Measurements from ENCODE around the gene FBXO40. TPM values are rescaled to one million over a fixed set of nuclear protein-coding genes. Genes with fewer than 3 reads are reported as not detected.
A peak's percentile ranks its signal among the peaks of the same experiment; 100 is the strongest.

The FBXO40 gene
- total RNA-seq, 3 donors from 2014 or later (not counting 1 experiment from before 2014, with no cell fraction given): not detected

DNA sequence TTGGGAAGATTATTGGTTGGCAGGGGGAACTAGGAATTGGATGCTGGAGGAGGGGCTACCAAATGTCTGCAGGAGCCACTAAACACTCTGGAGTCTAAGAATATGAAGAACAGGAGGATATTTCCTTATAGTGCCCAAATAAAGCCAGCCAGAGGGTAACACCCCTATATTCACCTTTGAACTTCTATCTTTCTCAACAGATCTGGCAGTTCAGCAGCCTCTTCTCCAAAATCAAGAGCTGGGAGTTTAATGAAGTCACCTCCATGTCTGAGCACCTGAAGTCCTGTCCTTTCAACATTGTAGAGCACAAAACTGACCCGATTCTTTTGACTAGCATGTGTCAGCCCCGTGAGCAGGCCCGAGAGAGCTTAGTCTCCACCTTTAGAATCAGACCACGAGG, 33.3 kb downstream of the FBXO40 start:
- no peaks in the 10 kb centered on the region for H3K9me3 Mint-ChIP-seq
- H3K4me1 Mint-ChIP-seq: peaks cover 0 to 13% of the 10 kb centered on the region in 2 donors
- Histone ChIP-seq H3K9me3 (ENCODE audit: control insufficient read depth, insufficient read depth, low read length) (no peaks in the 10 kb centered on the region), H3K27me3 (ENCODE audit: control insufficient read depth, insufficient read depth, low read length) (no peaks in the 10 kb centered on the region), H3K4me1 (ENCODE audit: control insufficient read depth, insufficient read depth, low read length) (no peaks in the 10 kb centered on the region), H3K36me3 (ENCODE audit: control insufficient read depth, insufficient read depth, low read length) (peaks cover 9% of the 10 kb centered on the region), H3K4me3 (ENCODE audit: low read length) (no peak overlapping the region), H3K27ac (ENCODE audit: low read length) (no peak overlapping the region)
- TF ChIP-seq, protein P1, sequence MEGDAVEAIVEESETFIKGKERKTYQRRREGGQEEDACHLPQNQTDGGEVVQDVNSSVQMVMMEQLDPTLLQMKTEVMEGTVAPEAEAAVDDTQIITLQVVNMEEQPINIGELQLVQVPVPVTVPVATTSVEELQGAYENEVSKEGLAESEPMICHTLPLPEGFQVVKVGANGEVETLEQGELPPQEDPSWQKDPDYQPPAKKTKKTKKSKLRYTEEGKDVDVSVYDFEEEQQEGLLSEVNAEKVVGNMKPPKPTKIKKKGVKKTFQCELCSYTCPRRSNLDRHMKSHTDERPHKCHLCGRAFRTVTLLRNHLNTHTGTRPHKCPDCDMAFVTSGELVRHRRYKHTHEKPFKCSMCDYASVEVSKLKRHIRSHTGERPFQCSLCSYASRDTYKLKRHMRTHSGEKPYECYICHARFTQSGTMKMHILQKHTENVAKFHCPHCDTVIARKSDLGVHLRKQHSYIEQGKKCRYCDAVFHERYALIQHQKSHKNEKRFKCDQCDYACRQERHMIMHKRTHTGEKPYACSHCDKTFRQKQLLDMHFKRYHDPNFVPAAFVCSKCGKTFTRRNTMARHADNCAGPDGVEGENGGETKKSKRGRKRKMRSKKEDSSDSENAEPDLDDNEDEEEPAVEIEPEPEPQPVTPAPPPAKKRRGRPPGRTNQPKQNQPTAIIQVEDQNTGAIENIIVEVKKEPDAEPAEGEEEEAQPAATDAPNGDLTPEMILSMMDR (IDR thresholded peaks at IDR 0.05): no peak
- H3K27me3 Mint-ChIP-seq (ENCODE audit: low read depth in 2 of 2): peaks cover 0 to 6% of the 10 kb centered on the region in 2 donors
- H3K36me3 Mint-ChIP-seq: peaks cover 16% of the 10 kb centered on the region
- no peak overlapping the region for H3K4me3 Mint-ChIP-seq
- no peak overlapping the region for H3K27ac Mint-ChIP-seq
- ATAC-seq (no peak), DNase-seq (no peak)
- WGBS (ENCODE audit: insufficient coverage): 95% methylated on average over 4 of the region's 4 CpGs
- intact Hi-C loops (cut with micrococcal nuclease): no loop called here

DNA sequence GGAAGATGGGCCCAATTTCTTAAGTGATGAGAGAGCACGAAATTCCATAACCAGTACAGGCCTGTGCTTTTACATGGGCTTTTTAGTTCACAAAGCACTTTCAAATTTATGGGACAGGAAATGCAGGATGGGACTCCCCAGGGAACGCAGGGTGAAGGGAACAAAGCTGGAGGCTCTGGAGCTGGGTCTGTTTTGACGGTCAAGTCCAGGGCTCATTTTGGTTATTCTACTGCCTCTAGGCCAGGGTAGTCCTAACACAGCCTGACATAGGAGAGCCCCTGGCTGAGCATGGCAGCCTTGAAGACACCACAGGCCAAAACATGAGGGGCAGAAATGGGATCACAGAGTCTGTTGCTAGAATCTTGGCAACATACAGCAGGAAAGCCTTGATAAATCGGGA, 34.0 kb downstream of the FBXO40 start:
- Histone ChIP-seq H3K4me3 (ENCODE audit: low read length) (no peak overlapping the region), H3K27me3 (ENCODE audit: control insufficient read depth, insufficient read depth, low read length) (no peaks in the 10 kb centered on the region), H3K4me1 (ENCODE audit: control insufficient read depth, insufficient read depth, low read length) (no peaks in the 10 kb centered on the region), H3K36me3 (ENCODE audit: control insufficient read depth, insufficient read depth, low read length) (peaks cover 16% of the 10 kb centered on the region), H3K27ac (ENCODE audit: low read length) (no peak overlapping the region), H3K9me3 (ENCODE audit: control insufficient read depth, insufficient read depth, low read length) (no peaks in the 10 kb centered on the region)
- 97% methylated on average over 4 of the region's 4 CpGs for WGBS (ENCODE audit: insufficient coverage)
- Mint-ChIP-seq H3K36me3 (peaks cover 24% of the 10 kb centered on the region), H3K27ac (no peak overlapping the region), H3K9me3 (no peaks in the 10 kb centered on the region), H3K4me3 (no peak overlapping the region), H3K4me1 (peaks cover 0 to 16% of the 10 kb centered on the region in 2 donors), H3K27me3 (ENCODE audit: low read depth in 2 of 2) (no peaks in the 10 kb centered on the region)
- no peak for DNase-seq
- intact Hi-C loops (cut with micrococcal nuclease): no loop called here
- TF ChIP-seq, protein P1 (IDR thresholded peaks at IDR 0.05): no peak
- no peak for ATAC-seq

DNA sequence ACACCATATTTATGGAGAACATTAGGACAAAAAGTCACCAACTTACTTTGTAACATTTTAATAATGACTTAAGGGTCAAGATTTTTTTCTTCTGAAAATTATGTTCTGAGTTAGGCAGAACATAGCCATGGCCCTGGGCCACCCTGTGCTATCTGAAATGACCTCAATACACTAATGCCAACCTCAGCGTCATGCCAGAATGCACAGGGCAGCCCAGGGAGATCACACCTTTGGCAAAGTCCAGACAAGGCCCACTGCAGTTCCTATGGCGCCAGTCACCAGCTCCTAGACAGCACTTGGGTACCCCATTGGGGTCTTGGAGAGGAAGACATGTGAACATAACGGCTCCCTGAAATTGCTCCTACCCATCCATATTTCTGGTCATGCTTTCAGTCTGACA, 34.4 kb downstream of the FBXO40 start:
- Mint-ChIP-seq H3K27me3 (ENCODE audit: low read depth in 2 of 2) (no peaks in the 10 kb centered on the region), H3K4me1 (peaks cover 0 to 19% of the 10 kb centered on the region in 2 donors), H3K27ac (no peak overlapping the region), H3K4me3 (no peak overlapping the region), H3K9me3 (no peaks in the 10 kb centered on the region), H3K36me3 (peaks cover 27% of the 10 kb centered on the region)
- no peaks in the 10 kb centered on the region for H3K27me3 ChIP-seq (ENCODE audit: control insufficient read depth, insufficient read depth, low read length)
- no peak overlapping the region for H3K27ac ChIP-seq (ENCODE audit: low read length)
- H3K4me3 ChIP-seq (ENCODE audit: low read length): no peak overlapping the region
- intact Hi-C loops (cut with micrococcal nuclease): no loop called here
- ATAC-seq (no peak), DNase-seq (no peak)
- 60% methylated on average over 3 of the region's 3 CpGs for WGBS (ENCODE audit: insufficient coverage)
- peaks cover 20% of the 10 kb centered on the region for H3K36me3 ChIP-seq (ENCODE audit: control insufficient read depth, insufficient read depth, low read length)
- H3K9me3 ChIP-seq (ENCODE audit: control insufficient read depth, insufficient read depth, low read length): no peaks in the 10 kb centered on the region
- TF ChIP-seq, protein P1 (IDR thresholded peaks at IDR 0.05): no peak
- no peaks in the 10 kb centered on the region for H3K4me1 ChIP-seq (ENCODE audit: control insufficient read depth, insufficient read depth, low read length)

DNA sequence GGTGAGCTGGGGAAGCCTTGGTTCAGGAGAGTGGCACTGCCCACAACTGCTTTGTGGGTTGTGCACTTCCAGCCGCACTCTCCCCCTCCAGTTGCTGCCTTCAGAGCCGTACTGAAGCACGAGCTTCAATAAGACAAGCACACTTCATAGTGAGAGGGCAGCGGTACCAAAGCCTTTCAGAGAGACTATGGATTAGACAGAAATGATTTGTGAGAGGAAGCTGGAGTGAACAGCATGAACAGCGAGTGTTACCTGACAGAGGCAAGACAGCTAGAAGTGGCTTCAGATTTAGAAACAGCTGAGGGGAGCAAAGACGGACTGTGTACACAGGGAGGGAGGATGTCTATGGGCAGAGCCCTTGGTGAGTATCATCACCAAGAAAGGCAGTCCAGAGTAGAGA, 36.4 kb downstream of the FBXO40 start:
- DNase-seq: no peak
- H3K27me3 ChIP-seq (ENCODE audit: control insufficient read depth, insufficient read depth, low read length): no peaks in the 10 kb centered on the region
- no peaks in the 10 kb centered on the region for H3K9me3 ChIP-seq (ENCODE audit: control insufficient read depth, insufficient read depth, low read length)
- H3K4me1 ChIP-seq (ENCODE audit: control insufficient read depth, insufficient read depth, low read length): no peaks in the 10 kb centered on the region
- H3K9me3 Mint-ChIP-seq: no peaks in the 10 kb centered on the region
- peaks cover 38% of the 10 kb centered on the region for H3K36me3 ChIP-seq (ENCODE audit: control insufficient read depth, insufficient read depth, low read length)
- H3K27ac ChIP-seq (ENCODE audit: low read length): no peak overlapping the region
- no peak overlapping the region for H3K4me3 ChIP-seq (ENCODE audit: low read length)
- H3K4me1 Mint-ChIP-seq: peaks cover 0 to 19% of the 10 kb centered on the region in 2 donors
- H3K27me3 Mint-ChIP-seq (ENCODE audit: low read depth in 2 of 2): no peaks in the 10 kb centered on the region
- ATAC-seq: no peak
- 96% methylated on average over 6 of the region's 6 CpGs for WGBS (ENCODE audit: insufficient coverage)
- TF ChIP-seq, protein P1 (IDR thresholded peaks at IDR 0.05): no peak
- H3K36me3 Mint-ChIP-seq: peaks cover 38% of the 10 kb centered on the region
- intact Hi-C loops (cut with micrococcal nuclease): no loop called here
- peak overlapping the region; percentile 41 to 81 for H3K27ac Mint-ChIP-seq
- no peak overlapping the region for H3K4me3 Mint-ChIP-seq
